ENCODE results near the gene TULP1. TPM values are rescaled to one million over a fixed set of nuclear protein-coding genes. Genes with fewer than 3 reads are reported as not detected.

Gene TULP1
- total and polyA plus RNA-seq, 2 of the 13 experiments (the other 11 are each of a cell fraction or from before 2014, with no cell fraction given), result not detected

GRCh38 chr6:35452183-35453090, 60.3 kb downstream of the TULP1 start, which contains the start of gene FANCE (continued):
- peak; percentile 89 for TF ChIP-seq KMT2A (CRISPR knock-in tag; IDR thresholded peaks at IDR 0.05)
- TF ChIP-seq ZNF562 (CRISPR knock-in tag; IDR thresholded peaks at IDR 0.05; ENCODE audit: borderline replicate concordance), result no peak
- TF ChIP-seq ZNF101 (CRISPR knock-in tag; IDR thresholded peaks at IDR 0.05; ENCODE audit: borderline replicate concordance, low read depth), result no peak
- TF ChIP-seq HMGA1 (CRISPR knock-in tag; conservative IDR thresholded peaks at IDR 0.05), result no peak
- no peak for TF ChIP-seq TRAFD1 (CRISPR knock-in tag; IDR thresholded peaks at IDR 0.05; ENCODE audit: borderline replicate concordance)
- TF ChIP-seq ELF1 (CRISPR knock-in tag; IDR thresholded peaks at IDR 0.05), result no peak; the same call in none of the 2 replicates
- TF ChIP-seq ZNF121 (CRISPR knock-in tag; IDR thresholded peaks at IDR 0.05), result no peak
- no peak for TF ChIP-seq SIX1 (CRISPR knock-in tag; IDR thresholded peaks at IDR 0.05; ENCODE audit: borderline replicate concordance)
- no peak for TF ChIP-seq ZBTB21 (CRISPR knock-in tag; IDR thresholded peaks at IDR 0.05)
- peak; percentile 60 for TF ChIP-seq HDAC2 (CRISPR knock-in tag; IDR thresholded peaks at IDR 0.05)
- no peak for TF ChIP-seq GRHL1 (CRISPR knock-in tag; conservative IDR thresholded peaks at IDR 0.05)
- no peak for TF ChIP-seq ZNF124 (CRISPR knock-in tag; IDR thresholded peaks at IDR 0.05)
- TF ChIP-seq ZNF839 (CRISPR knock-in tag; IDR thresholded peaks at IDR 0.05; ENCODE audit: borderline replicate concordance), result 0 out of 2 replicates have a peak, but pooled peaks have one; percentile 52
- 0 out of 2 replicates have a peak, but pooled peaks have one; percentile 45 for TF ChIP-seq HNRNPUL1 (IDR thresholded peaks at IDR 0.05; ENCODE audit: low read depth, low read length)
- TF ChIP-seq MXD1 (CRISPR knock-in tag; IDR thresholded peaks at IDR 0.05), result peak; percentile 93
- peak; percentile 38; the same call in 1 of the 2 replicates for TF ChIP-seq ZNF431 (CRISPR knock-in tag; IDR thresholded peaks at IDR 0.05; ENCODE audit: borderline replicate concordance, low read depth)
- TF ChIP-seq SKIL (CRISPR knock-in tag; IDR thresholded peaks at IDR 0.05; ENCODE audit: borderline replicate concordance), result no peak
- no peak for TF ChIP-seq PLSCR1 (CRISPR knock-in tag; IDR thresholded peaks at IDR 0.05; ENCODE audit: borderline replicate concordance)
